Liver (tissue), 9 donors: Measurements from ENCODE around the gene PCSK6. TPM values are rescaled to one million over a fixed set of nuclear protein-coding genes. Genes with fewer than 3 reads are reported as not detected.

Experiments
- DNase-seq: peaks from one replicate; pipeline ENCODE4 v3.0.0-alpha.2; 2017; ENCODE audit warnings: low spot score
- H3K27ac ChIP-seq, 2 donors: one replicate each; pipeline ENCODE4 v1.7.0; 2013; ENCODE audit warnings: inconsistent platforms in 2 of 2, low read length in 2 of 2, control low read depth in 1 of 2, low read depth in 1 of 2, mild to moderate bottlenecking in 1 of 2
- H3K27me3 ChIP-seq, 4 donors: one replicate each; pipeline versions ENCODE4 v1.6.1 to v1.7.0; 2013; ENCODE audit warnings: low read length in 3 of 4, inconsistent platforms in 1 of 4, mild to moderate bottlenecking in 1 of 4, moderate library complexity in 1 of 4; ENCODE audit not compliant: control insufficient read depth in 4 of 4, insufficient read depth in 4 of 4
- H3K36me3 ChIP-seq, 4 donors: one replicate each; pipeline versions ENCODE4 v1.6.1 to v1.7.0; 2013; ENCODE audit warnings: low read length in 3 of 4, mild to moderate bottlenecking in 3 of 4, low read depth in 1 of 4, moderate library complexity in 1 of 4; ENCODE audit not compliant: control insufficient read depth in 4 of 4, insufficient read depth in 3 of 4
- H3K4me1 ChIP-seq, 4 donors: one replicate each; pipeline versions ENCODE4 v1.6.1 to v1.7.0; 2013; ENCODE audit warnings: low read length in 3 of 4, mild to moderate bottlenecking in 3 of 4, moderate library complexity in 1 of 4; ENCODE audit not compliant: control insufficient read depth in 4 of 4, insufficient read depth in 4 of 4
- H3K4me3 ChIP-seq, 3 donors: one replicate each; pipeline versions ENCODE4 v1.6.1 to v1.7.0; 2013; ENCODE audit warnings: low read length in 3 of 3, control low read depth in 1 of 3, low read depth in 1 of 3, mild to moderate bottlenecking in 1 of 3
- H3K9ac ChIP-seq, 2 donors: one replicate each; pipeline ENCODE4 v1.7.0; 2013; ENCODE audit warnings: low read length in 2 of 2, mild to moderate bottlenecking in 2 of 2, moderate library complexity in 2 of 2, control low read depth in 1 of 2, low read depth in 1 of 2
- H3K9me3 ChIP-seq, 4 donors: one replicate each; pipeline versions ENCODE4 v1.6.1 to v1.7.0; 2013; ENCODE audit warnings: low read length in 3 of 4; ENCODE audit not compliant: control insufficient read depth in 4 of 4
- EGR1 ChIP-seq, 2 donors: IDR thresholded peaks; 2 replicates each; pipeline ENCODE4 v1.6.1; 2016 to 2018; ENCODE audit warnings: antibody characterized with exemption in 2 of 2, low read depth in 2 of 2
- FOXA1 ChIP-seq: IDR thresholded peaks from 2 replicates; pipeline ENCODE4 v1.6.1; 2016; ENCODE audit warnings: antibody characterized with exemption
- GABPA ChIP-seq, 2 donors: IDR thresholded peaks in 1 of 2; conservative IDR thresholded peaks in 1 of 2; 2 replicates each; pipeline ENCODE4 v1.6.1; 2016; ENCODE audit warnings: antibody characterized with exemption in 2 of 2, mild to moderate bottlenecking in 1 of 2, moderate library complexity in 1 of 2
- JUND ChIP-seq, 2 donors: IDR thresholded peaks; 2 replicates each; pipeline ENCODE4 v1.6.1; 2016; ENCODE audit warnings: antibody characterized with exemption in 2 of 2
- RXRA ChIP-seq, 2 donors: IDR thresholded peaks; 2 replicates each; pipeline ENCODE4 v1.6.1; 2017 to 2018; ENCODE audit warnings: antibody characterized with exemption in 2 of 2, mild to moderate bottlenecking in 1 of 2
- SP1 ChIP-seq: IDR thresholded peaks from 2 replicates; pipeline ENCODE4 v1.6.1; 2018; ENCODE audit warnings: antibody characterized with exemption, mild to moderate bottlenecking
- TAF1 ChIP-seq: conservative IDR thresholded peaks from 2 replicates; pipeline ENCODE4 v1.6.1; 2016; ENCODE audit warnings: antibody characterized with exemption, mild to moderate bottlenecking
- YY1 ChIP-seq: IDR thresholded peaks from 2 replicates; pipeline ENCODE4 v1.6.1; 2016; ENCODE audit warnings: antibody characterized with exemption, mild to moderate bottlenecking
- WGBS: extraction: QIAGEN DNeasy Blood & Tissue Kit; methylation state at CpG from one replicate; pipeline ENCODE4 v1.1.7; 2013; 5-methylcytosine and 5-hydroxymethylcytosine counted together
- polyA plus RNA-seq, 2 donors: library from polyadenylated mRNA; stranded (reverse) in 1 of 2; unstranded in 1 of 2; fragments of 200-250 nt in 1 of 2; fragments of >200 nt in 1 of 2; fragmentation: Nextera tagmentation in 1 of 2; extraction: Ambion mirVana in 1 of 2; gene quantifications; one replicate each; pipeline versions ENCODE4 v1.2.1 to v1.2.3, GENCODE V29; 2013 to 2015
- total RNA-seq, 2 donors: library from RNA; depleted of rRNA; stranded (reverse); fragments of >200 nt; gene quantifications; one replicate each; pipeline ENCODE4 v1.2.3, GENCODE V29; 2014
- TF ChIP-seq, protein P1 (sequence below): IDR thresholded peaks from 2 replicates; pipeline ENCODE4 v1.6.1; 2016; ENCODE audit warnings: antibody characterized with exemption
- TF ChIP-seq, protein P2 (sequence below): IDR thresholded peaks from 2 replicates; pipeline ENCODE4 v1.6.1; 2016; ENCODE audit warnings: antibody characterized with exemption, mild to moderate bottlenecking
- TF ChIP-seq, protein P3 (sequence below): fragments of 150-350 bp; IDR thresholded peaks from 2 replicates; pipeline ENCODE4 v1.5.1; 2017; ENCODE audit warnings: improper control_type of control experiment, low read depth, low read length; ENCODE audit not compliant: missing input control
- TF ChIP-seq, protein P4 (sequence below): IDR thresholded peaks from 2 replicates; pipeline ENCODE4 v1.6.1; 2016; ENCODE audit warnings: antibody characterized with exemption
- donor health status: healthy.
- donor health status: healthy.
- donor health status: healthy.
- donor health status: healthy.
- donor health status: healthy.

Gene PCSK6
- total and polyA plus RNA-seq, 4 donors, result 94.8 to 398 (median 168) TPM

DNA sequence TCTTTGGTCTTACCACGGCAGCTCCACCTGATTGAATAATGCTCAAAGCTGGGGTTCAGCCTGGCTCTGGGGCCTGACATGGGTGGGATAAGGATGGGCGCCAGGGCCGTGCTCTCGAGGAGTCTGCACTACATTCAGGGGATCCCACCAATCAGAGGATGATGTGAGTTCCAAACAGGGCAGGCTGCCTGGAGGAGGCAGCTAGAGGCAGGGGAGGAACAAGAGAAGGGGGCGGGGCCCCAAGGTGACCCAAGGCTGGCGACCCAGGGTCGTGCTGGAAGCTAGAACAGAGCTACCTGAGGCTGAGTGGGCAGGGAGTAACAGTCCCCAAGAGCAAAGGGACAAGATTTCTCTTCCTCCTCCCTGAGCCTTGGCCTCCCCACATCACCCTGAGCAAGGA, 56.1 kb downstream of the PCSK6 start:
- no peak overlapping the region for H3K9ac ChIP-seq
- no peak overlapping the region for H3K27ac ChIP-seq
- no peak overlapping the region for H3K4me3 ChIP-seq
- no peaks in the 10 kb centered on the region for H3K9me3 ChIP-seq
- peaks cover 8 to 60% (median 30%) of the 10 kb centered on the region in 4 donors for H3K36me3 ChIP-seq
- WGBS, result 85% methylated on average over 7 of the region's 7 CpGs
- TF ChIP-seq JUND (IDR thresholded peaks at IDR 0.05) (no peak), FOXA1 (no peak), SP1 (no peak), GABPA (IDR thresholded peaks at IDR 0.05 in 1 of 2, conservative IDR thresholded peaks at IDR 0.05 in 1 of 2) (no peak), TAF1 (no peak)
- TF ChIP-seq, protein P1, sequence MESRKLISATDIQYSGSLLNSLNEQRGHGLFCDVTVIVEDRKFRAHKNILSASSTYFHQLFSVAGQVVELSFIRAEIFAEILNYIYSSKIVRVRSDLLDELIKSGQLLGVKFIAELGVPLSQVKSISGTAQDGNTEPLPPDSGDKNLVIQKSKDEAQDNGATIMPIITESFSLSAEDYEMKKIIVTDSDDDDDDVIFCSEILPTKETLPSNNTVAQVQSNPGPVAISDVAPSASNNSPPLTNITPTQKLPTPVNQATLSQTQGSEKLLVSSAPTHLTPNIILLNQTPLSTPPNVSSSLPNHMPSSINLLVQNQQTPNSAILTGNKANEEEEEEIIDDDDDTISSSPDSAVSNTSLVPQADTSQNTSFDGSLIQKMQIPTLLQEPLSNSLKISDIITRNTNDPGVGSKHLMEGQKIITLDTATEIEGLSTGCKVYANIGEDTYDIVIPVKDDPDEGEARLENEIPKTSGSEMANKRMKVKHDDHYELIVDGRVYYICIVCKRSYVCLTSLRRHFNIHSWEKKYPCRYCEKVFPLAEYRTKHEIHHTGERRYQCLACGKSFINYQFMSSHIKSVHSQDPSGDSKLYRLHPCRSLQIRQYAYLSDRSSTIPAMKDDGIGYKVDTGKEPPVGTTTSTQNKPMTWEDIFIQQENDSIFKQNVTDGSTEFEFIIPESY, result no peak
- TF ChIP-seq, protein P2, sequence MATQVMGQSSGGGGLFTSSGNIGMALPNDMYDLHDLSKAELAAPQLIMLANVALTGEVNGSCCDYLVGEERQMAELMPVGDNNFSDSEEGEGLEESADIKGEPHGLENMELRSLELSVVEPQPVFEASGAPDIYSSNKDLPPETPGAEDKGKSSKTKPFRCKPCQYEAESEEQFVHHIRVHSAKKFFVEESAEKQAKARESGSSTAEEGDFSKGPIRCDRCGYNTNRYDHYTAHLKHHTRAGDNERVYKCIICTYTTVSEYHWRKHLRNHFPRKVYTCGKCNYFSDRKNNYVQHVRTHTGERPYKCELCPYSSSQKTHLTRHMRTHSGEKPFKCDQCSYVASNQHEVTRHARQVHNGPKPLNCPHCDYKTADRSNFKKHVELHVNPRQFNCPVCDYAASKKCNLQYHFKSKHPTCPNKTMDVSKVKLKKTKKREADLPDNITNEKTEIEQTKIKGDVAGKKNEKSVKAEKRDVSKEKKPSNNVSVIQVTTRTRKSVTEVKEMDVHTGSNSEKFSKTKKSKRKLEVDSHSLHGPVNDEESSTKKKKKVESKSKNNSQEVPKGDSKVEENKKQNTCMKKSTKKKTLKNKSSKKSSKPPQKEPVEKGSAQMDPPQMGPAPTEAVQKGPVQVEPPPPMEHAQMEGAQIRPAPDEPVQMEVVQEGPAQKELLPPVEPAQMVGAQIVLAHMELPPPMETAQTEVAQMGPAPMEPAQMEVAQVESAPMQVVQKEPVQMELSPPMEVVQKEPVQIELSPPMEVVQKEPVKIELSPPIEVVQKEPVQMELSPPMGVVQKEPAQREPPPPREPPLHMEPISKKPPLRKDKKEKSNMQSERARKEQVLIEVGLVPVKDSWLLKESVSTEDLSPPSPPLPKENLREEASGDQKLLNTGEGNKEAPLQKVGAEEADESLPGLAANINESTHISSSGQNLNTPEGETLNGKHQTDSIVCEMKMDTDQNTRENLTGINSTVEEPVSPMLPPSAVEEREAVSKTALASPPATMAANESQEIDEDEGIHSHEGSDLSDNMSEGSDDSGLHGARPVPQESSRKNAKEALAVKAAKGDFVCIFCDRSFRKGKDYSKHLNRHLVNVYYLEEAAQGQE, result no peak
- TF ChIP-seq, protein P3, sequence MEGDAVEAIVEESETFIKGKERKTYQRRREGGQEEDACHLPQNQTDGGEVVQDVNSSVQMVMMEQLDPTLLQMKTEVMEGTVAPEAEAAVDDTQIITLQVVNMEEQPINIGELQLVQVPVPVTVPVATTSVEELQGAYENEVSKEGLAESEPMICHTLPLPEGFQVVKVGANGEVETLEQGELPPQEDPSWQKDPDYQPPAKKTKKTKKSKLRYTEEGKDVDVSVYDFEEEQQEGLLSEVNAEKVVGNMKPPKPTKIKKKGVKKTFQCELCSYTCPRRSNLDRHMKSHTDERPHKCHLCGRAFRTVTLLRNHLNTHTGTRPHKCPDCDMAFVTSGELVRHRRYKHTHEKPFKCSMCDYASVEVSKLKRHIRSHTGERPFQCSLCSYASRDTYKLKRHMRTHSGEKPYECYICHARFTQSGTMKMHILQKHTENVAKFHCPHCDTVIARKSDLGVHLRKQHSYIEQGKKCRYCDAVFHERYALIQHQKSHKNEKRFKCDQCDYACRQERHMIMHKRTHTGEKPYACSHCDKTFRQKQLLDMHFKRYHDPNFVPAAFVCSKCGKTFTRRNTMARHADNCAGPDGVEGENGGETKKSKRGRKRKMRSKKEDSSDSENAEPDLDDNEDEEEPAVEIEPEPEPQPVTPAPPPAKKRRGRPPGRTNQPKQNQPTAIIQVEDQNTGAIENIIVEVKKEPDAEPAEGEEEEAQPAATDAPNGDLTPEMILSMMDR, result no peak
- peaks cover 2 to 21% (median 10%) of the 10 kb centered on the region in 4 donors for H3K4me1 ChIP-seq
- peak; percentile 28 for DNase-seq
- H3K27me3 ChIP-seq, result no peaks in the 10 kb centered on the region

DNA sequence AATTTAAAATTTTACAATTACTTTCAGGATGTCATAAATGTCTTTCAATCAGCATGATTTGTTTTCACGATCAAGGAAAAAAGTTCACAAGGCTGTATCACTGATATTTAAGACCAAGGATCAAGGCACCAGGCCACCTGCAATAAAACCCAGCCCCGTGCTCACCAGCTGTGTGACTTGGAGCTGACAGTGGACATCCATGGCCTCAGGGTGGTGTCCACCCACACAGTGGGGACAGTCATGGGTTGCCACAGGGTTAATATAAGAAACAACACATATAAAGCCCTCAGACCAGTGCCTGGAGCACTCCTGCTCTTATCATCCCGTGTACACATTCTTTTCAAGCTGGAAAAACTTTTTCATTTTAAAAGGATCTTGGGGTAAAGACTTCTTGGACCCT, 56.5 kb downstream of the PCSK6 start:
- 81% methylated on average over 3 of the region's 3 CpGs for WGBS
- Histone ChIP-seq H3K9me3 (no peaks in the 10 kb centered on the region), H3K36me3 (peaks cover 9 to 64% (median 34%) of the 10 kb centered on the region in 4 donors), H3K4me3 (no peak overlapping the region), H3K9ac (no peak overlapping the region), H3K4me1 (peaks cover 2 to 17% (median 7%) of the 10 kb centered on the region in 4 donors), H3K27me3 (no peaks in the 10 kb centered on the region), H3K27ac (no peak overlapping the region)
- no peak for DNase-seq
- no peak for TF ChIP-seq TAF1
- no peak for TF ChIP-seq YY1
- TF ChIP-seq, protein P3, result no peak
- TF ChIP-seq, protein P4, sequence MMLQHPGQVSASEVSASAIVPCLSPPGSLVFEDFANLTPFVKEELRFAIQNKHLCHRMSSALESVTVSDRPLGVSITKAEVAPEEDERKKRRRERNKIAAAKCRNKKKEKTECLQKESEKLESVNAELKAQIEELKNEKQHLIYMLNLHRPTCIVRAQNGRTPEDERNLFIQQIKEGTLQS, result no peak
- TF ChIP-seq EGR1 (IDR thresholded peaks at IDR 0.05; ENCODE audit: low read depth in 2 of 2), result no peak
- TF ChIP-seq, protein P2, result no peak
- TF ChIP-seq, protein P1, result no peak
- TF ChIP-seq RXRA (IDR thresholded peaks at IDR 0.05), result no peak
- TF ChIP-seq JUND (IDR thresholded peaks at IDR 0.05), result no peak
